ENCODE data around the gene DDAH1.

DNA sequence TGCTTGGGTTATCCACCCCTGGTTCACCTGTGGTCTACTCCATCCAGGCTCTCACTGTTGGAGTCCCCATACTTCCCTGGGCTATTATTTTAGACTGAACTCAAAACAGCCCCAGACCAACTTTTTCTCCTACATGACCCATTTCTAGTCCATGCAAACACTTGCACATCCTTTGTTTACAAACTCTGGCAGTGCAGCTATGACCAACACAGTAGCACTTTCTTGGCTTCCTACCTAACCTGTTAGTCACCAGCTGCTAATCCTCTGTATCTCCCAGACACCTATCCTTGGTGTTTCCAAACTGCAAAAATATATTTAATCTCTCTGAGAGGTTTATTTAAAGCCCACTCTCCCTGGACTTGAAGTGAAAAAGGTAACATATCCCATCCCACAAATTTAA, 90.8 kb downstream of the DDAH1 start:
- TF ChIP-seq, protein P1, sequence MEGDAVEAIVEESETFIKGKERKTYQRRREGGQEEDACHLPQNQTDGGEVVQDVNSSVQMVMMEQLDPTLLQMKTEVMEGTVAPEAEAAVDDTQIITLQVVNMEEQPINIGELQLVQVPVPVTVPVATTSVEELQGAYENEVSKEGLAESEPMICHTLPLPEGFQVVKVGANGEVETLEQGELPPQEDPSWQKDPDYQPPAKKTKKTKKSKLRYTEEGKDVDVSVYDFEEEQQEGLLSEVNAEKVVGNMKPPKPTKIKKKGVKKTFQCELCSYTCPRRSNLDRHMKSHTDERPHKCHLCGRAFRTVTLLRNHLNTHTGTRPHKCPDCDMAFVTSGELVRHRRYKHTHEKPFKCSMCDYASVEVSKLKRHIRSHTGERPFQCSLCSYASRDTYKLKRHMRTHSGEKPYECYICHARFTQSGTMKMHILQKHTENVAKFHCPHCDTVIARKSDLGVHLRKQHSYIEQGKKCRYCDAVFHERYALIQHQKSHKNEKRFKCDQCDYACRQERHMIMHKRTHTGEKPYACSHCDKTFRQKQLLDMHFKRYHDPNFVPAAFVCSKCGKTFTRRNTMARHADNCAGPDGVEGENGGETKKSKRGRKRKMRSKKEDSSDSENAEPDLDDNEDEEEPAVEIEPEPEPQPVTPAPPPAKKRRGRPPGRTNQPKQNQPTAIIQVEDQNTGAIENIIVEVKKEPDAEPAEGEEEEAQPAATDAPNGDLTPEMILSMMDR (conservative IDR thresholded peaks at IDR 0.05; ENCODE audit: low read length), result no peak
- TF ChIP-seq EZH2phosphoT487 (IDR thresholded peaks at IDR 0.05; ENCODE audit: borderline replicate concordance), result no peak
